ENCODE results near the gene CMTM5. TPM values are rescaled to one million over a fixed set of nuclear protein-coding genes. Genes with fewer than 3 reads are reported as not detected.

CMTM5 gene
- total and polyA plus RNA-seq, 10 donors = 1.3 to 13.0 (median 4.1) TPM

DNA sequence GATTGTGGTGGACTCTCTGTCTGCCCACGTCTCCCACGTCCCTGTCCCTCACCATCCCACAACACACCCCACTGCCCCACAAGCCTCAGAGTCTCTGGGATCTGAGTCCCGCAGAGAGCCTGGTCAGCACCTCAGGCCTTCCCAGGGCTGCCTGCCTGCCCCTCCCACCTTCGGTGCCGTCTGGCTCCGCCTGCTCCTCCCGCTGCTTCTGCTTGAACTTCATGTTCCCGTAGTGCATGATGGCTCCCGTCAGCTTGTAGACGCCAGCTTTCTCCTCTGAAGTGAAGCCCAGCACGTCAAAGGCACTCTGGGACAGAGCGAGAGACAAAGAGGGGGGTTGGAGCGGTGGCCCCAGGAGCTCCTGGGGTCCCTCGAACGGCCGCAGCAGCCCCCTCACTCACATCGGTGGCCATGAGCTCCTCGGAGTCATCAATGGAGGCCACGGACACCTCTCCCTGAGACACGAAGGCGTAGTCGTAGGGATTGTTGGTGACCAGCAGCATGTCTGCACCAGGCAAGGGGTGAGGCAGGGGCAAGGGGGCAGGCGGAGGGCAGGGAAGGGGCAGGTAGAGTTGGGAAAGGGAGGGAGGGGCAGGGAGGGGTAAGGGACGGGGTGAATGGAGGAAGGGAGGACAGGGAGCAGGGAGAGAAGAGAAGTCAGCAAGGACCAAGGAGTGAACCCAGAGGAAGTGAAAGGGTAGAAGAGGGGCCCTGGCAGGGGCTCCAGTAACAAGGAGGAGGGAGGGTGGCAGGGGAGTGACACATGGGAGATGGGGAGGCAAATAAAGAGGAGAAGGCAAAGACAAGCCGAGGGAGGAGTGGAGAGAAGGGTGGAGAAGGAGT is 25.7 kb downstream of the CMTM5 start:
- Histone ChIP-seq H3K36me3 (no peaks in the 10 kb centered on the region), H3K4me3 (no peak overlapping the region), H3K9me3 (no peaks in the 10 kb centered on the region), H3K27me3 (replicated peaks in 1 of 7) (peaks cover 0 to 46% (median 0%) of the 10 kb centered on the region in 7 donors), H3K4me1 (no peaks in the 10 kb centered on the region), H3K27ac (no peak overlapping the region)
- intact Hi-C loops (cut with DNase I; ENCODE audit: low total_unique reads) = no loop called here
- TF ChIP-seq CTCF (IDR thresholded peaks at IDR 0.05 in 8 of 11, conservative IDR thresholded peaks at IDR 0.05 in 3 of 11) = no peak
- no peak for TF ChIP-seq POLR2AphosphoS5 (IDR thresholded peaks at IDR 0.05)
- no peak for TF ChIP-seq POLR2A (IDR thresholded peaks at IDR 0.05)
- 68 to 84% (median 74%) methylated on average over 22 to 25 of the region's 25 CpGs for WGBS, 5 donors
- no peak for DNase-seq

DNA sequence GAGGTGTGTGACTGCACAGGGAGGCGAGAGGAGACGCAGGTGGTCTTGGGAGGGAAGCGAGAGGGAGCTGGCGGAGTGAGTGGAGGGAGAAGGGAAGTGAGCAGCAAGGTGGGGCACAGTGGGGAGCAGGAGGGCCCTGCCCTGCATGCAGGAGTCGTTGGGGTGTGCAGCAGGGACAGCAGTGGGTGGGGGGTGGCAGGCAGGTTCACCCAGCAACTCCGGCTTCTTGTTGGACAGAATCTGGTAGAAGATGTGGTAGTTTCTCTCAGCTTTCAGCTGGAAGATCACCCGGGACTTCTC is 26.2 kb downstream of the CMTM5 start:
- WGBS, 5 donors = 49 to 61% (median 60%) methylated on average over 7 of the region's 7 CpGs
- no peak for DNase-seq
- no peak for TF ChIP-seq POLR2AphosphoS5 (IDR thresholded peaks at IDR 0.05)
- TF ChIP-seq POLR2A (IDR thresholded peaks at IDR 0.05) = no peak
- Histone ChIP-seq H3K4me1 (no peaks in the 10 kb centered on the region), H3K4me3 (no peak overlapping the region), H3K9me3 (no peaks in the 10 kb centered on the region), H3K27me3 (replicated peaks in 1 of 7) (peaks cover 0 to 51% (median 0%) of the 10 kb centered on the region in 7 donors), H3K36me3 (no peaks in the 10 kb centered on the region), H3K27ac (no peak overlapping the region)
- intact Hi-C loops (cut with DNase I; ENCODE audit: low total_unique reads) = no loop called here

DNA sequence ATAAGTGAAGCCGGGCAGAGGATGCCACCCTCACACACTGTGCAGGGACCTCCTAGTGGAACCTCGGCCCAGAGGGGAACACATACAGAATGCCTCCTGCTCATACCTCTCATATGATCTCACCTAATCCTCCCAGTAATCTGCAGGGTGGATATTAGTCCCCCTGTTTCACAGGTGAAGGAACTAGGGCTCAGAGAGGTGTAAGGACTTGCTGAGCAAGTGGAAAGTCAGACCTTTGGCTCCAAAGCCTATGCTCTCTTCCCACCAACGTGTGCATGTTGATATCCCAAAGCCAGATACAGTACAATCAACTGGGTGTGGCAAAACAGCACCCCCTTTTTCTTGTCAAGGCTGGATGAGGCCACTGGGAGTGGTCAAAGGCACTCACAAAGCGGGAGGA is 27.1 kb downstream of the CMTM5 start:
- H3K4me3 ChIP-seq = no peak overlapping the region
- 63 to 89% (median 74%) methylated on average over 4 of the region's 4 CpGs for WGBS, 5 donors
- H3K27me3 ChIP-seq (replicated peaks in 1 of 7) = peaks cover 0 to 59% (median 0%) of the 10 kb centered on the region in 7 donors
- intact Hi-C loops (cut with DNase I; ENCODE audit: low total_unique reads) = no loop called here
- TF ChIP-seq POLR2AphosphoS5 (IDR thresholded peaks at IDR 0.05) (no peak), CTCF (IDR thresholded peaks at IDR 0.05 in 8 of 11, conservative IDR thresholded peaks at IDR 0.05 in 3 of 11) (no peak), POLR2A (IDR thresholded peaks at IDR 0.05) (no peak)
- DNase-seq = no peak
- no peaks in the 10 kb centered on the region for H3K4me1 ChIP-seq
- no peaks in the 10 kb centered on the region for H3K9me3 ChIP-seq
- H3K27ac ChIP-seq = no peak overlapping the region
- H3K36me3 ChIP-seq = no peaks in the 10 kb centered on the region

GRCh38 chr14:23404331-23404900 is 27.6 kb downstream of the CMTM5 start:
- no peak overlapping the region for H3K27ac ChIP-seq
- TF ChIP-seq POLR2A (IDR thresholded peaks at IDR 0.05) = no peak
- TF ChIP-seq POLR2AphosphoS5 (IDR thresholded peaks at IDR 0.05) = no peak
- TF ChIP-seq CTCF (IDR thresholded peaks at IDR 0.05 in 8 of 11, conservative IDR thresholded peaks at IDR 0.05 in 3 of 11) = no peak

More at GRCh38 chr14:23404331-23404900, 27.6 kb downstream of the CMTM5 start:
- no peak overlapping the region for H3K4me3 ChIP-seq
- no peaks in the 10 kb centered on the region for H3K36me3 ChIP-seq
- WGBS, 5 donors = 81 to 94% (median 88%) methylated on average over 12 to 14 of the region's 14 CpGs
- no peaks in the 10 kb centered on the region for H3K4me1 ChIP-seq
- peaks cover 0 to 65% (median 0%) of the 10 kb centered on the region in 7 donors for H3K27me3 ChIP-seq (replicated peaks in 1 of 7)
- intact Hi-C loops (cut with DNase I; ENCODE audit: low total_unique reads) = no loop called here
- no peak for DNase-seq
- no peaks in the 10 kb centered on the region for H3K9me3 ChIP-seq

All from spleen (tissue), 11 donors.